K562 (cell line): ENCODE data around the gene CCSER2. TPM values are rescaled to one million over a fixed set of nuclear protein-coding genes. Genes with fewer than 3 reads are reported as not detected.

ENCODE experiments used
- ATAC-seq: fragments of 200-7000 bp; cut with Tn5 transposase; 3 replicates; pipeline ENCODE4 v1.9.1; 2020; ENCODE audit warnings: moderate library complexity
- BruUV-seq: library from RNA; stranded (reverse); fragments of 400-500 nt; replicated peaks from 2 replicates; lab custom pipeline; 2021; lab: Mats Ljungman, UMichigan
- CTCF ChIA-PET: fragments of 300-600 bp; formaldehyde crosslinking; extraction: SDS; loops from one replicate; lab custom pipeline; 2021; ENCODE audit warnings: low intra/inter-chr PET ratio; lab: Yijun Ruan, JAX
- POLR2A ChIA-PET: fragments of 300-600, 350-650 bp; sonication (Branson Sonifier 250); formaldehyde crosslinking; extraction: SDS; loops from one replicate; lab custom pipeline; 2021; ENCODE audit warnings: antibody characterized with exemption, inconsistent platforms; lab: Yijun Ruan, JAX
- DNase-seq, 4 experiments: peaks; one replicate each; pipeline versions ENCODE4 v3.0.0 to v3.0.0-alpha.2; 2011 to 2018; ENCODE audit warnings: low spot score in 3 of 4, mixed read lengths in 3 of 4; ENCODE audit errors: extremely low read depth in 1 of 4
- FAIRE-seq: peaks from 2 replicates; lab custom pipeline; 2011; peaks lifted over from hg19 to GRCh38; lab: Jason Lieb, UNC
- H2AFZ ChIP-seq: 2 replicates; pipeline ENCODE4 v1.6.0; 2011; ENCODE audit warnings: low read depth, low read length, control low read depth, inconsistent platforms
- H3K27ac ChIP-seq: fragments of 200-600 bp; 3 replicates; pipeline ENCODE4 v1.8.0; 2011; ENCODE audit warnings: low read depth, mild to moderate bottlenecking, control low read depth, inconsistent platforms, low read length, moderate library complexity, mixed read lengths; ENCODE audit errors: extremely low read depth
- H3K27me3 ChIP-seq, 2 experiments: fragments of 300-600 bp in 1 of 2; 2 replicates in 1 of 2; 3 replicates in 1 of 2; pipeline versions ENCODE4 v1.6.0 to v1.8.0; 2011; ENCODE audit warnings: inconsistent platforms in 2 of 2, low read length in 2 of 2, mild to moderate bottlenecking in 1 of 2, mixed read lengths in 1 of 2, moderate library complexity in 1 of 2; ENCODE audit not compliant: control insufficient read depth in 2 of 2, insufficient read depth in 2 of 2
- H3K36me3 ChIP-seq: fragments of 300-600 bp; 3 replicates; pipeline ENCODE4 v1.8.0; 2011; ENCODE audit warnings: mild to moderate bottlenecking, low read length, inconsistent platforms; ENCODE audit not compliant: control insufficient read depth, insufficient read depth
- H3K4me1 ChIP-seq, 2 experiments: fragments of 200-600 bp in 1 of 2; replicated peaks in 1 of 2; 2 replicates in 1 of 2; 3 replicates in 1 of 2; pipeline versions ENCODE4 v1.5.1 to v1.8.0; 2011; ENCODE audit warnings: inconsistent platforms in 2 of 2, low read length in 2 of 2, mild to moderate bottlenecking in 1 of 2, mixed read lengths in 1 of 2, moderate library complexity in 1 of 2; ENCODE audit not compliant: control insufficient read depth in 2 of 2, insufficient read depth in 2 of 2
- H3K4me2 ChIP-seq: 2 replicates; pipeline ENCODE4 v1.6.1; 2011; ENCODE audit warnings: low read length, control low read depth, inconsistent platforms, mixed read lengths; ENCODE audit not compliant: insufficient read depth
- H3K4me3 ChIP-seq: fragments of 200-600 bp; sonication (generic), shearing (Covaris generic); 2 replicates; pipeline ENCODE4 v1.5.1; 2016; ENCODE audit warnings: control low read depth, inconsistent platforms
- H3K79me2 ChIP-seq: fragments of 200-600 bp; 3 replicates; pipeline ENCODE4 v1.8.0; 2011; ENCODE audit warnings: low read length, inconsistent platforms; ENCODE audit not compliant: control insufficient read depth, insufficient read depth
- H3K9ac ChIP-seq, 2 experiments: 2 replicates each; pipeline versions ENCODE4 v1.6.0 to v1.6.1; 2011; ENCODE audit warnings: low read depth in 2 of 2, low read length in 2 of 2, control low read depth in 1 of 2, inconsistent platforms in 1 of 2, mild to moderate bottlenecking in 1 of 2, mixed read lengths in 1 of 2; ENCODE audit not compliant: insufficient read depth in 1 of 2
- H3K9me1 ChIP-seq: one replicate; pipeline ENCODE4 v1.6.0; 2011; ENCODE audit warnings: inconsistent platforms, mild to moderate bottlenecking, low read length, moderate library complexity; ENCODE audit not compliant: control insufficient read depth, insufficient read depth
- H3K9me3 ChIP-seq: replicated peaks from 2 replicates; pipeline ENCODE4 v1.5.1; 2011; ENCODE audit warnings: low read depth, low read length, inconsistent platforms; ENCODE audit not compliant: control insufficient read depth, insufficient read depth
- H4K20me1 ChIP-seq: replicated peaks from 2 replicates; pipeline ENCODE4 v1.6.1; 2011; ENCODE audit warnings: low read length, inconsistent platforms, mixed read lengths; ENCODE audit not compliant: control insufficient read depth, insufficient read depth
- ARID2 ChIP-seq: fragments of 450-650 bp; IDR thresholded peaks from 2 replicates; pipeline ENCODE4 v1.6.1; 2017; ENCODE audit warnings: antibody characterized with exemption, mild to moderate bottlenecking
- MEF2D ChIP-seq: conservative IDR thresholded peaks from 2 replicates; pipeline ENCODE4 v1.6.1; 2016; ENCODE audit warnings: low read depth, missing genetic modification characterization, missing compliant biosample characterization
- PHF8 ChIP-seq: fragments of 200-600 bp; sonication (generic); IDR thresholded peaks from 2 replicates; pipeline ENCODE4 v1.6.1; 2012; ENCODE audit warnings: mixed run types, mild to moderate bottlenecking, inconsistent platforms, low read length, moderate library complexity, borderline replicate concordance
- POLR2H ChIP-seq: IDR thresholded peaks from 2 replicates; pipeline ENCODE4 v1.6.1; 2016; ENCODE audit warnings: missing genetic modification characterization, low read depth, mild to moderate bottlenecking, control low read depth, missing compliant biosample characterization, moderate library complexity
- ZNF165 ChIP-seq: fragments of 250-450 bp; sonication (Bioruptor Pico); IDR thresholded peaks from 2 replicates; pipeline ENCODE4 v1.4.0; 2020; ENCODE audit warnings: borderline replicate concordance
- ZNF354B ChIP-seq: fragments of 250-450 bp; sonication (Bioruptor Pico); IDR thresholded peaks from 2 replicates; pipeline ENCODE4 v1.4.0; 2020
- ZNF408 ChIP-seq: fragments of 250-450 bp; sonication (Bioruptor Pico); IDR thresholded peaks from 2 replicates; pipeline ENCODE4 v1.4.0; 2020; ENCODE audit warnings: low read depth, mild to moderate bottlenecking, moderate library complexity
- ZNF75A ChIP-seq: fragments of 450-650 bp; formaldehyde crosslinking; IDR thresholded peaks from 2 replicates; pipeline ENCODE4 v1.4.0; 2020; ENCODE audit warnings: mild to moderate bottlenecking
- ZNF766 ChIP-seq: fragments of 200-800 bp; sonication (Bioruptor generic); conservative IDR thresholded peaks from 2 replicates; pipeline ENCODE4 v1.6.1; 2016; ENCODE audit warnings: missing genetic modification characterization, missing compliant biosample characterization
- WGBS: fragments of 100-300 bp; shearing (Covaris generic); methylation state at CpG from one replicate; pipeline ENCODE4 v1.1.6; 2016; ENCODE audit warnings: low coverage, mixed read lengths; ENCODE audit not compliant: insufficient coverage; ENCODE audit errors: missing lambda C conversion rate; 5-methylcytosine and 5-hydroxymethylcytosine counted together
- in situ Hi-C: fragments of 300-500 bp; cut with MboI; formaldehyde crosslinking; loops from 4 replicates; pipeline ENCODE4 v1.15.0; 2018; ENCODE audit warnings: inconsistent platforms, mixed read lengths
- intact Hi-C: fragments of 100-400 bp; cut with micrococcal nuclease; formaldehyde crosslinking; loops from 2 replicates; pipeline ENCODE4 v1.14.2; 2022
- polyA plus RNA-seq, 8 experiments: library from polyadenylated mRNA; depleted of rRNA in 4 of 8; stranded (reverse) in 5 of 8; unstranded in 3 of 8; fragments of >200 nt; fragmentation: Nextera tagmentation in 2 of 8; fragmentation: Illumina TruSeq in 1 of 8; extraction: Ambion mirVana in 2 of 8; extraction: Trizol in 1 of 8; gene quantifications; 2 replicates each; pipeline versions ENCODE4 v1.2.1 to v1.2.3, GENCODE V29; 2011 to 2014; ENCODE audit warnings: inconsistent platforms in 1 of 8, missing spikeins in 1 of 8
- total RNA-seq, 7 experiments: library from RNA; depleted of rRNA in 6 of 7; stranded (reverse); fragments of >200 nt in 6 of 7; fragmentation: Illumina TruSeq in 2 of 7; extraction: Trizol in 2 of 7; gene quantifications; 2 replicates each; pipeline versions ENCODE4 v1.2.1 to v1.2.3, GENCODE V29; 2011 to 2021; ENCODE audit warnings: low replicate concordance in 1 of 7
- TF ChIP-seq, protein P1 (sequence below): sonication (generic); formaldehyde crosslinking; IDR thresholded peaks from 2 replicates; pipeline ENCODE4 v1.9.0; 2022; ENCODE audit warnings: mild to moderate bottlenecking, missing genetic modification reagents
- TF ChIP-seq, protein P2 (sequence below): fragments of 450-650 bp; IDR thresholded peaks from 2 replicates; pipeline ENCODE4 v1.6.1; 2017; ENCODE audit warnings: antibody characterized with exemption, mild to moderate bottlenecking
- TF ChIP-seq, protein P3 (sequence below): sonication (generic); formaldehyde crosslinking; IDR thresholded peaks from 2 replicates; pipeline ENCODE4 v1.4.0; 2020; ENCODE audit warnings: mild to moderate bottlenecking, missing genetic modification reagents

The CCSER2 gene
- total and polyA plus RNA-seq, 9 of the 15 experiments (the other 6 are each of a cell fraction or from before 2014, with no cell fraction given), result 2.7 to 15.1 (median 9.7) TPM

DNA sequence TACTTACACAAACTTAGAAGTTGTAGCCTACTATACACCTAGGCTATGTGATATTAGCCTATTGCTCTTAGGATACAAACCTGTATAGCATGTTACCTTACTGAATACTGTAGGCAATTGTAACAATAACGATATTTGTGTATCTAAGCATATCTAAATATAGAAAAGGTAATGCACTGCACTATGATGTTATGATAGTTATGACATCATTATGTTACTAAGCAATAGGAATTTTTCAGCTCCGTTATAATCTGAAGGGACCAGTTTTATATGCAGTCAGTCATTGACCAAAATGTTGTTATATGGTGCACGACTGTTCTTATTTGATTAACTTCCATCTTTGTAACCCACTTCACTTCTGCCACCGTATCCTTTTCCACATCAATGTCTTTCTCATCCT, 62.0 kb downstream of the CCSER2 start (continued):
- TF ChIP-seq, protein P1, sequence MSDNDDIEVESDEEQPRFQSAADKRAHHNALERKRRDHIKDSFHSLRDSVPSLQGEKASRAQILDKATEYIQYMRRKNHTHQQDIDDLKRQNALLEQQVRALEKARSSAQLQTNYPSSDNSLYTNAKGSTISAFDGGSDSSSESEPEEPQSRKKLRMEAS (CRISPR knock-in tag), result no peak

DNA sequence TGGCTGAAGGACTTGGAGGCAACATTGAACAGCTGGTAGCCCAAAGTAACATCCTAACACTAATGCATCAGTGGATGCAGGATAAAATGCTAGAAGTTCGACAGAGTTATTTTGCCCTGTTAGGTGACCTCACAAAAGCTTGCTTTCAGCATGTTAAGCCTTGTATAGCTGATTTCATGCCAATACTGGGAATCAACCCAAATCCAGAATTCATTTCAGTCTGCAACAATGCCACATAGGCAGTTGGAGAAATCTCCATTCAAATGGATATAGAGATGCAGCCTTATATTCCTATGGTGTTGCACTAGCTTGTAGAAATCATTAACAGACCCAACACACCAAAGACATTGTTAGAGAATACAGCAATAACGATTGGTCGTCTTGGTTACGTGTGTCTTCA, 62.9 kb downstream of the CCSER2 start:
- no peak overlapping the region for H3K4me3 ChIP-seq
- H3K9me3 ChIP-seq, result no peaks in the 10 kb centered on the region
- no peak for TF ChIP-seq MEF2D (tag)
- no peak for TF ChIP-seq ZNF766 (CRISPR knock-in tag)
- TF ChIP-seq ZNF354B, result no peak
- TF ChIP-seq, protein P2, sequence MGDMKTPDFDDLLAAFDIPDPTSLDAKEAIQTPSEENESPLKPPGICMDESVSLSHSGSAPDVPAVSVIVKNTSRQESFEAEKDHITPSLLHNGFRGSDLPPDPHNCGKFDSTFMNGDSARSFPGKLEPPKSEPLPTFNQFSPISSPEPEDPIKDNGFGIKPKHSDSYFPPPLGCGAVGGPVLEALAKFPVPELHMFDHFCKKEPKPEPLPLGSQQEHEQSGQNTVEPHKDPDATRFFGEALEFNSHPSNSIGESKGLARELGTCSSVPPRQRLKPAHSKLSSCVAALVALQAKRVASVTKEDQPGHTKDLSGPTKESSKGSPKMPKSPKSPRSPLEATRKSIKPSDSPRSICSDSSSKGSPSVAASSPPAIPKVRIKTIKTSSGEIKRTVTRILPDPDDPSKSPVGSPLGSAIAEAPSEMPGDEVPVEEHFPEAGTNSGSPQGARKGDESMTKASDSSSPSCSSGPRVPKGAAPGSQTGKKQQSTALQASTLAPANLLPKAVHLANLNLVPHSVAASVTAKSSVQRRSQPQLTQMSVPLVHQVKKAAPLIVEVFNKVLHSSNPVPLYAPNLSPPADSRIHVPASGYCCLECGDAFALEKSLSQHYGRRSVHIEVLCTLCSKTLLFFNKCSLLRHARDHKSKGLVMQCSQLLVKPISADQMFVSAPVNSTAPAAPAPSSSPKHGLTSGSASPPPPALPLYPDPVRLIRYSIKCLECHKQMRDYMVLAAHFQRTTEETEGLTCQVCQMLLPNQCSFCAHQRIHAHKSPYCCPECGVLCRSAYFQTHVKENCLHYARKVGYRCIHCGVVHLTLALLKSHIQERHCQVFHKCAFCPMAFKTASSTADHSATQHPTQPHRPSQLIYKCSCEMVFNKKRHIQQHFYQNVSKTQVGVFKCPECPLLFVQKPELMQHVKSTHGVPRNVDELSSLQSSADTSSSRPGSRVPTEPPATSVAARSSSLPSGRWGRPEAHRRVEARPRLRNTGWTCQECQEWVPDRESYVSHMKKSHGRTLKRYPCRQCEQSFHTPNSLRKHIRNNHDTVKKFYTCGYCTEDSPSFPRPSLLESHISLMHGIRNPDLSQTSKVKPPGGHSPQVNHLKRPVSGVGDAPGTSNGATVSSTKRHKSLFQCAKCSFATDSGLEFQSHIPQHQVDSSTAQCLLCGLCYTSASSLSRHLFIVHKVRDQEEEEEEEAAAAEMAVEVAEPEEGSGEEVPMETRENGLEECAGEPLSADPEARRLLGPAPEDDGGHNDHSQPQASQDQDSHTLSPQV, result no peak
- no peak for TF ChIP-seq ARID2
- no peak for TF ChIP-seq PHF8
- no peak for TF ChIP-seq ZNF408
- no peak for TF ChIP-seq POLR2H (tag)
- TF ChIP-seq ZNF75A (CRISPR knock-in tag), result no peak
- TF ChIP-seq, protein P3, sequence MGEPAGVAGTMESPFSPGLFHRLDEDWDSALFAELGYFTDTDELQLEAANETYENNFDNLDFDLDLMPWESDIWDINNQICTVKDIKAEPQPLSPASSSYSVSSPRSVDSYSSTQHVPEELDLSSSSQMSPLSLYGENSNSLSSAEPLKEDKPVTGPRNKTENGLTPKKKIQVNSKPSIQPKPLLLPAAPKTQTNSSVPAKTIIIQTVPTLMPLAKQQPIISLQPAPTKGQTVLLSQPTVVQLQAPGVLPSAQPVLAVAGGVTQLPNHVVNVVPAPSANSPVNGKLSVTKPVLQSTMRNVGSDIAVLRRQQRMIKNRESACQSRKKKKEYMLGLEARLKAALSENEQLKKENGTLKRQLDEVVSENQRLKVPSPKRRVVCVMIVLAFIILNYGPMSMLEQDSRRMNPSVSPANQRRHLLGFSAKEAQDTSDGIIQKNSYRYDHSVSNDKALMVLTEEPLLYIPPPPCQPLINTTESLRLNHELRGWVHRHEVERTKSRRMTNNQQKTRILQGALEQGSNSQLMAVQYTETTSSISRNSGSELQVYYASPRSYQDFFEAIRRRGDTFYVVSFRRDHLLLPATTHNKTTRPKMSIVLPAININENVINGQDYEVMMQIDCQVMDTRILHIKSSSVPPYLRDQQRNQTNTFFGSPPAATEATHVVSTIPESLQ (CRISPR knock-in tag), result no peak
- TF ChIP-seq ZNF165, result no peak
- H3K79me2 ChIP-seq, result no peaks in the 10 kb centered on the region
- no peaks in the 10 kb centered on the region for H3K9me1 ChIP-seq
- intact Hi-C loops (no loop called here), in situ Hi-C loops (no loop called here)
- no peak overlapping the region for H2AFZ ChIP-seq
- CTCF ChIA-PET, result no interaction called here
- DNase-seq, result no peak
- H3K4me2 ChIP-seq, result no peak overlapping the region
- no peak overlapping the region for H3K27ac ChIP-seq
- no peak for FAIRE-seq
- WGBS, result 46% methylated on average over 4 of the region's 4 CpGs
- POLR2A ChIA-PET, result no interaction called here
- H3K4me1 ChIP-seq, result no peaks in the 10 kb centered on the region
- H3K27me3 ChIP-seq, result no peaks in the 10 kb centered on the region
- H3K9ac ChIP-seq, result no peak overlapping the region
- no peak for ATAC-seq
- no TSS peak for BruUV-seq
- no peaks in the 10 kb centered on the region for H3K36me3 ChIP-seq
- H4K20me1 ChIP-seq, result no peaks in the 10 kb centered on the region
